Measurements from ENCODE around the gene BABAM2. TPM values are rescaled to one million over a fixed set of nuclear protein-coding genes. Genes with fewer than 3 reads are reported as not detected.

BABAM2 gene
- total RNA-seq, 1 donor from 2014 or later: 34.6 TPM

GRCh38 chr2:27929916-27930486 lies 39.5 kb downstream of the BABAM2 start:
- Mint-ChIP-seq H3K36me3 (peaks cover 7% of the 10 kb centered on the region), H3K27me3 (ENCODE audit: insufficient read depth, low read depth) (no peaks in the 10 kb centered on the region), H3K9me3 (no peaks in the 10 kb centered on the region), H3K27ac (no peak overlapping the region), H3K4me3 (no peak overlapping the region), H3K4me1 (peaks cover 3% of the 10 kb centered on the region)
- Histone ChIP-seq H2AFZ (replicated peaks) (no peak overlapping the region), H3K4me1 (peaks cover 6% of the 10 kb centered on the region), H4K20me1 (ENCODE audit: low read depth) (no peaks in the 10 kb centered on the region), H3K36me3 (no peaks in the 10 kb centered on the region), H3F3A (ENCODE audit: low read depth) (no peaks in the 10 kb centered on the region), H3K79me2 (ENCODE audit: low read depth) (no peaks in the 10 kb centered on the region), H3K9me3 (ENCODE audit: low read depth) (no peaks in the 10 kb centered on the region), H3K4me2 (no peak overlapping the region), H3K27ac (no peak overlapping the region), H3K9ac (no peak overlapping the region), H3K4me3 (no peak overlapping the region), H3K27me3 (no peaks in the 10 kb centered on the region)
- no peak for DNase-seq (ENCODE audit: low spot score)
- TF ChIP-seq CTCF (IDR thresholded peaks at IDR 0.05): no peak
- TF ChIP-seq EZH2phosphoT487 (IDR thresholded peaks at IDR 0.05): no peak
- TF ChIP-seq EZH2 (IDR thresholded peaks at IDR 0.05): no peak

- H3K79me2 ChIP-seq (ENCODE audit: low read depth): no peaks in the 10 kb centered on the region
- H3K4me1 ChIP-seq: no peaks in the 10 kb centered on the region
- no peak overlapping the region for H3K4me3 ChIP-seq
- no peaks in the 10 kb centered on the region for H3K27me3 Mint-ChIP-seq (ENCODE audit: insufficient read depth, low read depth)
- H3K27ac ChIP-seq: no peak overlapping the region
- no peaks in the 10 kb centered on the region for H3F3A ChIP-seq (ENCODE audit: low read depth)
- no peaks in the 10 kb centered on the region for H3K27me3 ChIP-seq
- no peak overlapping the region for H3K27ac Mint-ChIP-seq
- H3K36me3 Mint-ChIP-seq: peaks cover 7% of the 10 kb centered on the region
- no peak for DNase-seq (ENCODE audit: low spot score)
- no peak overlapping the region for H3K4me2 ChIP-seq
- no peak overlapping the region for H3K4me3 Mint-ChIP-seq
- no peaks in the 10 kb centered on the region for H4K20me1 ChIP-seq (ENCODE audit: low read depth)
- no peak overlapping the region for H2AFZ ChIP-seq (replicated peaks)
- no peaks in the 10 kb centered on the region for H3K9me3 ChIP-seq (ENCODE audit: low read depth)
- TF ChIP-seq CTCF (IDR thresholded peaks at IDR 0.05): no peak
- TF ChIP-seq EZH2phosphoT487 (IDR thresholded peaks at IDR 0.05): no peak
- H3K36me3 ChIP-seq: no peaks in the 10 kb centered on the region
- no peaks in the 10 kb centered on the region for H3K9me3 Mint-ChIP-seq
- H3K9ac ChIP-seq: no peak overlapping the region
- H3K4me1 Mint-ChIP-seq: no peaks in the 10 kb centered on the region
Observed at GRCh38 chr2:27931361-27931950, 40.9 kb downstream of the BABAM2 start.

DNA sequence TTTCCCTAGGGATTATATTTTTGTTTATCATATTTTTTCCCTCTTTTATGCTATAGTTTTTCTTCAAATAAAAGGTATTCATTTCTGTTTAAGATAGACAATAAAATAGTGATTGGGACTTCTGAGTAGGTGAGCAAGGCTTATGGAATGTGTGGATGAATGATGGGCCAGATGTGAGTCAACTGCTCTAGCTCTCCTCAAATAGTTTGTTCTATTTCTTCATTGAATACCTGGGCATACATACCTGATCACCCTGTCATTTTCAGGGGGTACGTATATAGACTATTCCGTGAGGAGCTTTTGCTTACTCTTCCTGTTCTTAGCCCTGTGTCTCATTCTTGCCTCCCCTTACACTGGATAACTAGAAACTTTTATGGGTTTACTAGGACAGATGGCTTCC lies 41.9 kb downstream of the BABAM2 start:
- no peak overlapping the region for H3K27ac ChIP-seq
- no peaks in the 10 kb centered on the region for H3F3A ChIP-seq (ENCODE audit: low read depth)
- H3K9me3 ChIP-seq (ENCODE audit: low read depth): no peaks in the 10 kb centered on the region
- no peaks in the 10 kb centered on the region for H3K79me2 ChIP-seq (ENCODE audit: low read depth)
- no peak overlapping the region for H3K4me3 Mint-ChIP-seq
- no peak overlapping the region for H3K4me2 ChIP-seq
- H3K9ac ChIP-seq: no peak overlapping the region
- DNase-seq (ENCODE audit: low spot score): no peak
- no peaks in the 10 kb centered on the region for H3K4me1 ChIP-seq
- H3K4me3 ChIP-seq: no peak overlapping the region
- H3K27ac Mint-ChIP-seq: no peak overlapping the region
- H3K9me3 Mint-ChIP-seq: no peaks in the 10 kb centered on the region
- H4K20me1 ChIP-seq (ENCODE audit: low read depth): no peaks in the 10 kb centered on the region
- no peaks in the 10 kb centered on the region for H3K36me3 ChIP-seq
- no peak overlapping the region for H2AFZ ChIP-seq (replicated peaks)
- H3K4me1 Mint-ChIP-seq: no peaks in the 10 kb centered on the region
- TF ChIP-seq EZH2phosphoT487 (IDR thresholded peaks at IDR 0.05) (no peak), EZH2 (IDR thresholded peaks at IDR 0.05) (no peak), CTCF (IDR thresholded peaks at IDR 0.05) (no peak)
- H3K36me3 Mint-ChIP-seq: peaks cover 7% of the 10 kb centered on the region
- no peaks in the 10 kb centered on the region for H3K27me3 Mint-ChIP-seq (ENCODE audit: insufficient read depth, low read depth)
- no peaks in the 10 kb centered on the region for H3K27me3 ChIP-seq

All from neural progenitor cell (in vitro differentiated cells).